ENCODE results near the gene PRSS1.

PRSS1 gene

GRCh38 chr7:142796501-142797390 is 47.5 kb downstream of the PRSS1 start:
- DNase-seq = no peak

- peak; percentile 10 for DNase-seq
These were observed 48.4 kb downstream of the PRSS1 start for GRCh38 chr7:142797391-142798377.

GRCh38 chr7:142798451-142799436 is 49.5 kb downstream of the PRSS1 start:
- no peak for DNase-seq

GRCh38 chr7:142799437-142799835 is 50.2 kb downstream of the PRSS1 start:
- DNase-seq = no peak

GRCh38 chr7:142800088-142800487 is 50.8 kb downstream of the PRSS1 start:
- DNase-seq = no peak

- no peak for DNase-seq
These were observed 51.5 kb downstream of the PRSS1 start for GRCh38 chr7:142800699-142801260.

- no peak for DNase-seq
These were observed 52.5 kb downstream of the PRSS1 start for GRCh38 chr7:142801601-142802295.

- no peak for DNase-seq
These were observed 53.0 kb downstream of the PRSS1 start for GRCh38 chr7:142802301-142802700.
